ENCODE results near the gene COL9A3.

Gene COL9A3

DNA sequence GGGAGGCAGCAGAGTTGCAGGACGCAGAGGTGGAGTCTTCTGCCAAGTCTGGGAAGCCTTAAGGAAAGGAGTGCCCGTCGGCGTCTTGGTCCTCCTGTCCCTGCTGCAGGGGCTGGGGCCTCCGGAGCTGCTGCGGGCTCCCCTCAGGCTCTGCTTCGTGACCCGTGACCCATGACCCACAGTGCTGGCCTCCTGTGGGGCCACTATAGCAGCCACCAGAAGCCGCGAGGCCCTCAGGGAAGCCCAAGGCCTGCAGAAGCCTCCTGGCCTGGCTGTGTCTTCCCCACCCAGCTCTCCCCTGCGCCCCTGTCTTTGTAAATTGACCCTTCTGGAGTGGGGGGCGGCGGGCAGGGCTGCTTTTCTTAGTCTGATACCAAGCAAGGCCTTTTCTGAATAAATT lies 3.3 kb upstream of the COL9A3 start:
- Histone ChIP-seq H3K36me3 (ENCODE audit: control insufficient read depth in 2 of 2, insufficient read depth in 2 of 2, low read length in 2 of 2) (peaks cover 12 to 23% of the 10 kb centered on the region in 2 donors), H3K9me3 (ENCODE audit: control insufficient read depth in 2 of 2, low read length in 2 of 2) (no peaks in the 10 kb centered on the region), H3K4me1 (ENCODE audit: control insufficient read depth, insufficient read depth, low read length) (peaks cover 26% of the 10 kb centered on the region), H3K9ac (ENCODE audit: low read length in 2 of 2) (no peak overlapping the region), H3K27ac (ENCODE audit: low read length) (no peak overlapping the region), H3K27me3 (ENCODE audit: control insufficient read depth in 1 of 2, insufficient read depth in 2 of 2, low read length in 2 of 2) (peaks cover 26 to 40% of the 10 kb centered on the region in 2 donors), H3K4me3 (ENCODE audit: low read length in 2 of 2) (no peak overlapping the region)

DNA sequence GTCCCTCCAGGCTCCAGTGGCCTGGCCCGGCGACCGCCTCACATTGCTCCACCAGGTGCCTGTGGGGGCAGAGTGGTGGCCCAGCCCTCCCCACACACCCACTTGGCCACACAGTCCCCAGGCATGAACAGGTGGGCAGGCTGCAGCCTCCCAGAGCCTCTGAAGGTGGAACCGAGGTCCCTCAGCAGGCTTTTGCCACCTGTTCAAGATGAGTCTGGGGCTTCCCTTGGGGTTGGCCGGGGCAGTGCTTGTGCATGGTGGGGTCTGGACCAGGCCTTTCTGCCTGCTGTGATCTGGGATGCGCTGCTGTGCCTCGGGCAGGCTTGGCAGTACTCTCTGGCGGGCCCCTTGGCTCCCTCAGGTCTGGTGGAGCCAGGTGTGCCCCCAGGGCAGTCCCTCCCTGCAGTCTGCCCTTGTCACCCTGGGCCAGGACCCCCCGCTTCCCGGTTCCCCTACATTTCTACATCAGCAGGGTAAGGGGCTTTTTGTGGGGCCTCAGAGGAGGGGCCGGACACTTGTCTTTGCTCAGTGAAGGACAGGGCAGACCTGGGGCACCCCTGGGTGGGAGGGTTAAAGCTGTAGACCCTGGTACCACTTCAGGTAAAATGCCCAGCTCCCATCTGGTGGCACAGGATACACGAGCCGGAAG lies 2.7 kb upstream of the COL9A3 start:
- H3K27me3 ChIP-seq (ENCODE audit: control insufficient read depth in 1 of 2, insufficient read depth in 2 of 2, low read length in 2 of 2) = peaks cover 30 to 46% of the 10 kb centered on the region in 2 donors
- H3K9ac ChIP-seq (ENCODE audit: low read length in 2 of 2) = no peak overlapping the region
- peaks cover 10 to 20% of the 10 kb centered on the region in 2 donors for H3K36me3 ChIP-seq (ENCODE audit: control insufficient read depth in 2 of 2, insufficient read depth in 2 of 2, low read length in 2 of 2)

DNA sequence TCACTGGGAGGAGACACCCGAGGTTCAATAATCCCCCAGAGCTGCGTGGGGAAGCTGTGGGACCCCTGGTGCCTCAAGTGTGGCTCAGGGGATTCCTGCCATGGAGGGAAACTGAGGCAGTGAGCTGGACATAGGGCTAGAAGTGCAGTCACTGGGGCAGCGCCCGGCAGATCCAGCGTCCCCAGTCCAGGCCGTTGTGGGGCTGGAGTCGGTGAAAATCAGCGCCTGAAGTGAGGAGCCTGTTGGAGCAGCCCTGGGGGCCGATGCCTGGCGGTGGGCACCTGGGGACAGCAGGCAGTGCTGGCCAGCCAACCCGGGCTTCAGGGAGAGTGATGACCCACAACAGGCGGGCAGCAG lies 2.2 kb upstream of the COL9A3 start:
- Histone ChIP-seq H3K9me3 (ENCODE audit: control insufficient read depth in 2 of 2, low read length in 2 of 2) (no peaks in the 10 kb centered on the region), H3K4me1 (ENCODE audit: control insufficient read depth, insufficient read depth, low read length) (peaks cover 35% of the 10 kb centered on the region), H3K27me3 (ENCODE audit: control insufficient read depth in 1 of 2, insufficient read depth in 2 of 2, low read length in 2 of 2) (peaks cover 32 to 51% of the 10 kb centered on the region in 2 donors), H3K36me3 (ENCODE audit: control insufficient read depth in 2 of 2, insufficient read depth in 2 of 2, low read length in 2 of 2) (peaks cover 5 to 15% of the 10 kb centered on the region in 2 donors), H3K4me3 (ENCODE audit: low read length in 2 of 2) (no peak overlapping the region), H3K27ac (ENCODE audit: low read length) (no peak overlapping the region), H3K9ac (ENCODE audit: low read length in 2 of 2) (no peak overlapping the region)

More for the DNA sequence above, 2.7 kb upstream of the COL9A3 start:
- H3K4me1 ChIP-seq (ENCODE audit: control insufficient read depth, insufficient read depth, low read length) = peaks cover 32% of the 10 kb centered on the region
- no peak overlapping the region for H3K27ac ChIP-seq (ENCODE audit: low read length)
- H3K9me3 ChIP-seq (ENCODE audit: control insufficient read depth in 2 of 2, low read length in 2 of 2) = no peaks in the 10 kb centered on the region
- H3K4me3 ChIP-seq (ENCODE audit: low read length in 2 of 2) = no peak overlapping the region

GRCh38 chr20:62815066-62815991 lies 1.5 kb upstream of the COL9A3 start:
- Histone ChIP-seq H3K27me3 (ENCODE audit: control insufficient read depth in 1 of 2, insufficient read depth in 2 of 2, low read length in 2 of 2) (peaks cover 38 to 52% of the 10 kb centered on the region in 2 donors), H3K36me3 (ENCODE audit: control insufficient read depth in 2 of 2, insufficient read depth in 2 of 2, low read length in 2 of 2) (peaks cover 4 to 9% of the 10 kb centered on the region in 2 donors), H3K9me3 (ENCODE audit: control insufficient read depth in 2 of 2, low read length in 2 of 2) (no peaks in the 10 kb centered on the region), H3K4me1 (ENCODE audit: control insufficient read depth, insufficient read depth, low read length) (peaks cover 35% of the 10 kb centered on the region), H3K9ac (ENCODE audit: low read length in 2 of 2) (no peak overlapping the region), H3K4me3 (ENCODE audit: low read length in 2 of 2) (peak overlapping the region in 1 of 2 donors; percentile 15), H3K27ac (ENCODE audit: low read length) (no peak overlapping the region)

GRCh38 chr20:62816031-62816883 lies 593 bp upstream of the COL9A3 start:
- H3K4me3 ChIP-seq (ENCODE audit: low read length in 2 of 2) = peak overlapping the region; percentile 22 to 52
- H3K9ac ChIP-seq (ENCODE audit: low read length in 2 of 2) = no peak overlapping the region
- H3K9me3 ChIP-seq (ENCODE audit: control insufficient read depth in 2 of 2, low read length in 2 of 2) = no peaks in the 10 kb centered on the region
- H3K36me3 ChIP-seq (ENCODE audit: control insufficient read depth in 2 of 2, insufficient read depth in 2 of 2, low read length in 2 of 2) = peaks cover 4% of the 10 kb centered on the region in 2 donors
- peaks cover 35% of the 10 kb centered on the region for H3K4me1 ChIP-seq (ENCODE audit: control insufficient read depth, insufficient read depth, low read length)
- H3K27ac ChIP-seq (ENCODE audit: low read length) = no peak overlapping the region
- peaks cover 38 to 52% of the 10 kb centered on the region in 2 donors for H3K27me3 ChIP-seq (ENCODE audit: control insufficient read depth in 1 of 2, insufficient read depth in 2 of 2, low read length in 2 of 2)

DNA sequence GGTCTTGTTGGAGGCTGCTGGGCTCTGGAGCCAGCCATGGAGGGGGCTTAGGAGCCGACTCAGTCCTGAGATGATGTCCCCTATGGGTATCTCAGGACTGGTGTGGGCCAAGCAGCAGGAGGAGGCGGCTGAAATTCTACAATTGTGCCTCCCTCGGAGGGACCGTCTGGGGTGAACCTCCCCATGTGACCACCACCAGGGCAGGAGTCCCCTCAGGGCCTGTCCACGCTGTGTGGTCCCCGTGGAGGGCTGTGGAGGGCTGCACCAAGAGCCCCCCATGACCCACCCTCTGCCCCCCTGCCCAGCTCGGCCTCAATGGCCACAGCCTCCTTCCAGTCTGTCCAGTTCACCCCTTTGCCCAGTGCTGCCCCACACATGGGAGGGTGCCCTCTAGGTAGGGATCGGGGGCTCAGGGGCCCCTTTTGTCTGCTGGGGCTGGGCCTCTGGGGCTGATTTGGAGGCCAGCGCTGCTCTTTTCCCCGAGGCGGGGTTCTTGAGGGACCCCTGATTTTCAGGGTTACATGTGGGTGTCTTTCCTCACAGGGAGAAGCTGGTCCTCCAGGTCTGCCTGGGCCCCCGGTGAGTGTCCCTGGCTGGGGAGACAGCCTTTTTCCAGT lies 1.2 kb downstream of the COL9A3 start:
- no peak overlapping the region for H3K9ac ChIP-seq (ENCODE audit: low read length in 2 of 2)

DNA sequence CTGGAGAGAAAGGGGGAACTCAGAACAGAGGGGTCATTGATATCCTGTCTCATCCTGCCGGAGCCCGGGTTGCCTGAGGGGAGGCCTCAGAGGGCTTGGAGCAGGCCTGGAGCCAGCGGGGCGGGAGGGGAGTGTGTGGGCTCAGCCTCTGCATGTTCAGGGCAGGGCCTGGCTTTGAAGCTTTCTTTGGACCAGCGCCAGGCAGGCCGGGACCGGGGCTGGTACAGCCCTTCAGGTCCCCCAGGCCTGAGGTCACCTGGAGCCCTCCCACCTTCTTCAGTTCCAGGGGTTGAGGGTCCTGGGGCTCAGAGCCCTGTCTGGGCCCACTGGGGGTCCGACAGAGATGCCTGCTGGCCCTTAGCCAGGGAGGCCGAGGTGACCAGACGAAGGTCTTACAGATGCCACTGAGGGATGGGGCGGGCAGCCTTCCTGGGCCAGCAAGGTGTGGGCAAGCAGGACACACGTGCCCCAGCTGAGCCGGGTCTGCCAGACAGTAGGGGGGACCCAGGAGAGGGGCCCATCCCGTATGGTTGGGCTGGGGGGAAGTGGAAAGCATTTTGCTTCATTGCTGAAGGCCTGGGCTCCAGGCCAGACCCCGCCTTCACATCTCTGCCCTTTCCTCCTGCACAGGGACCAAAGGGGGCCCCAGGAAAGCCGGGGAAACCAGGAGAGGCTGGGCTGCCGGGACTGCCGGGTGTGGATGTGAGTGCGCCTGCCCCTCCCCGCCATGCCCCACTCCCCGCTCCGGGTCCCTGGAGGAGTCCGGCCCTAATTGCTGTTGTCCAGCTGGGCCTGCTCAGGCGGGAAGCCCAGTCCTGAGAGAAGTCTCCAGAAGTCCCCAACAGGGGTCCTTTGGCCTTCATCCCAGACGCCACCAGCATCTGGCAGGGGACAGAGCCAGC lies 2.0 kb downstream of the COL9A3 start:
- H3K9ac ChIP-seq (ENCODE audit: low read length in 2 of 2) = no peak overlapping the region
- no peaks in the 10 kb centered on the region for H3K36me3 ChIP-seq (ENCODE audit: control insufficient read depth in 2 of 2, insufficient read depth in 2 of 2, low read length in 2 of 2)
- H3K27me3 ChIP-seq (ENCODE audit: control insufficient read depth in 1 of 2, insufficient read depth in 2 of 2, low read length in 2 of 2) = peaks cover 38 to 52% of the 10 kb centered on the region in 2 donors
- peaks cover 35% of the 10 kb centered on the region for H3K4me1 ChIP-seq (ENCODE audit: control insufficient read depth, insufficient read depth, low read length)
- no peak overlapping the region for H3K27ac ChIP-seq (ENCODE audit: low read length)
- H3K4me3 ChIP-seq (ENCODE audit: low read length in 2 of 2) = no peak overlapping the region
- no peaks in the 10 kb centered on the region for H3K9me3 ChIP-seq (ENCODE audit: control insufficient read depth in 2 of 2, low read length in 2 of 2)

More for the DNA sequence above, 1.2 kb downstream of the COL9A3 start:
- H3K4me1 ChIP-seq (ENCODE audit: control insufficient read depth, insufficient read depth, low read length) = peaks cover 35% of the 10 kb centered on the region
- no peaks in the 10 kb centered on the region for H3K9me3 ChIP-seq (ENCODE audit: control insufficient read depth in 2 of 2, low read length in 2 of 2)
- no peak overlapping the region for H3K27ac ChIP-seq (ENCODE audit: low read length)
- H3K27me3 ChIP-seq (ENCODE audit: control insufficient read depth in 1 of 2, insufficient read depth in 2 of 2, low read length in 2 of 2) = peaks cover 38 to 52% of the 10 kb centered on the region in 2 donors
- no peak overlapping the region for H3K4me3 ChIP-seq (ENCODE audit: low read length in 2 of 2)
- no peaks in the 10 kb centered on the region for H3K36me3 ChIP-seq (ENCODE audit: control insufficient read depth in 2 of 2, insufficient read depth in 2 of 2, low read length in 2 of 2)

- H3K27me3 ChIP-seq (ENCODE audit: control insufficient read depth in 1 of 2, insufficient read depth in 2 of 2, low read length in 2 of 2) = peaks cover 36 to 49% of the 10 kb centered on the region in 2 donors
- no peaks in the 10 kb centered on the region for H3K36me3 ChIP-seq (ENCODE audit: control insufficient read depth in 2 of 2, insufficient read depth in 2 of 2, low read length in 2 of 2)
- H3K9me3 ChIP-seq (ENCODE audit: control insufficient read depth in 2 of 2, low read length in 2 of 2) = no peaks in the 10 kb centered on the region
- H3K9ac ChIP-seq (ENCODE audit: low read length in 2 of 2) = no peak overlapping the region
- H3K4me3 ChIP-seq (ENCODE audit: low read length in 2 of 2) = no peak overlapping the region
- peaks cover 40% of the 10 kb centered on the region for H3K4me1 ChIP-seq (ENCODE audit: control insufficient read depth, insufficient read depth, low read length)
- H3K27ac ChIP-seq (ENCODE audit: low read length) = no peak overlapping the region
Measured at GRCh38 chr20:62819494-62820174, 2.8 kb downstream of the COL9A3 start.

DNA sequence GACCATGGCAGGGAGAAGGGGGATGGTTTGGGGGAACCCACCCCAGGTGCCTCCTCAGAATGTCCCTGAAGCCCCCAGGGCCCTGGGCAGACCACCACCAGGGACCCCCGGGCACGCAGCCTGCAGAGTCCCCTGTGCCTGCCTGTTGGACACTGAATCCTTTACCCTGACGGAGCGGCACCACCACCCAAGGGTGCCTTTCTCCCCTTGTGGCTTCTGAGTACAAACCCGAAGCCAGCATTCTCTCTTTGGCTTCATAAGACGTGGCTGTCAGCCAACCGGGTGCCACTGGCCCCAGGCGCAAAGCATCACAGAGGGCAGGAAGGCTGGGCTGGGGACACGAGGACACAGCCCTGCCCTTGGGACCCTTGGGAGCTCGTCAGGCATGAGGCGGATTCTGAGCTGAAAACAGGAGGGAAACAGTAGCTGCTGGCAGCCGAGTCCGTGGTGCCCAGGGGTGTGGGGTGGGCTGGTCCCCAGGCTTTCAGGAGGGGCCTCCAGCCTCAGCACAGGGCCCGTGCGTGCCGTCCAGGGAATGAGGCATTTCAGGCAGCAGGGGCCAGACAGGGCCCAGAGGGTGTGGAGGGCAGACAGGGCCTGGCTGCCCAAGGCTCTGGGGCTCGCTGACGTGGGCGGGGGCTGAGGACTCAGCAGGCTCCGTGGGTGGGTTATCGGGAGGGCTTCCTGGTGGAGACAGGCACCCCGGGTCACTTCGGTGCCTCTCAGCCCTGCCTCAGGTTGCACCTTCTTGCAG lies 3.5 kb downstream of the COL9A3 start:
- Histone ChIP-seq H3K27ac (ENCODE audit: low read length) (no peak overlapping the region), H3K9ac (ENCODE audit: low read length in 2 of 2) (no peak overlapping the region), H3K4me3 (ENCODE audit: low read length in 2 of 2) (no peak overlapping the region), H3K4me1 (ENCODE audit: control insufficient read depth, insufficient read depth, low read length) (peaks cover 38% of the 10 kb centered on the region), H3K27me3 (ENCODE audit: control insufficient read depth in 1 of 2, insufficient read depth in 2 of 2, low read length in 2 of 2) (peaks cover 29 to 41% of the 10 kb centered on the region in 2 donors), H3K36me3 (ENCODE audit: control insufficient read depth in 2 of 2, insufficient read depth in 2 of 2, low read length in 2 of 2) (no peaks in the 10 kb centered on the region), H3K9me3 (ENCODE audit: control insufficient read depth in 2 of 2, low read length in 2 of 2) (no peaks in the 10 kb centered on the region)
